Activated naive CD4-positive, alpha-beta T cell treated with anti-CD3 and anti-CD28 coated beads, Interleukin-2, amount 50 U/mL, for 72 hours (primary cell): ENCODE data around the gene PHF13. TPM values are rescaled to one million over a fixed set of nuclear protein-coding genes. Genes with fewer than 3 reads are reported as not detected.
"Not testable (repeated sequence)": the region's sequence is repeated elsewhere in the genome, so short reads cannot be mapped to it uniquely, and the experiment has no call there.

ENCODE experiments used
- ATAC-seq, 2 donors: fragments of 150-1000 bp; cut with Tn5 transposase; 2 replicates each; pipeline ENCODE4 v1.10.0; 2021; ENCODE audit warnings: mild to moderate bottlenecking in 2 of 2, moderate library complexity in 2 of 2
- DNase-seq, 2 donors: peaks; one replicate each; pipeline ENCODE4 v3.0.0; 2021 to 2022; ENCODE audit warnings: low spot score in 2 of 2
- H3K27ac Mint-ChIP-seq, 2 donors: one replicate each; pipeline ENCODE4 v1.8.0; 2022; ENCODE audit warnings: mild to moderate bottlenecking in 2 of 2, mixed read lengths in 2 of 2
- H3K36me3 Mint-ChIP-seq, 2 donors: one replicate each; pipeline ENCODE4 v1.8.0; 2022; ENCODE audit warnings: mixed read lengths in 2 of 2
- H3K9me3 Mint-ChIP-seq, 2 donors: one replicate each; pipeline ENCODE4 v1.8.0; 2022; ENCODE audit warnings: mixed read lengths in 2 of 2
- total RNA-seq, 2 donors: library from RNA; stranded (reverse); gene quantifications; one replicate each; pipeline ENCODE4 v1.2.3, GENCODE V29; 2022

The PHF13 gene
- total RNA-seq, 2 donors from 2014 or later = 15.5 to 33.4 TPM

DNA sequence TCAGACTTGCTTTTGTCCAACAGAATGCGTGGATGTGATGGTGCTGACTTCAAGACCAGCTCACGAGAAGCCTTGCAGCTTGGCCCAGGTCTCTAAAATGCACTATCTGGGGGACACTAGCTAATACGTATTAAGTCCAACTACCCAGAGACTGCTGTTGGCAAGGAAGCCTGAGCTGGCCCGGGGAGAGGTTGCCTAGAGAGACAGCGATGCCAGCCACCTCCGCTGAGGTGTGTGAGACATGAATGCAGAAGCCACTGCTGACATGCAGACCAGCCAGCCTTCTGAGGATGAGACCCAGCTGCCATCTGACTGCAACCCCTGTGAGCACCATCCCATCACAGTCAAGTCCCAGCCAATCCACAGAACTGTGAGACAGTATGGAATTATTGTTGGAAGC is 43.6 kb downstream of the PHF13 start:
- H3K9me3 Mint-ChIP-seq = no peaks in the 10 kb centered on the region
- H3K27ac Mint-ChIP-seq = no peak overlapping the region
- H3K36me3 Mint-ChIP-seq = peaks cover 0 to 5% of the 10 kb centered on the region in 2 donors
- no peak for ATAC-seq
- peak in 1 of 2 donors; percentile 34 for DNase-seq

DNA sequence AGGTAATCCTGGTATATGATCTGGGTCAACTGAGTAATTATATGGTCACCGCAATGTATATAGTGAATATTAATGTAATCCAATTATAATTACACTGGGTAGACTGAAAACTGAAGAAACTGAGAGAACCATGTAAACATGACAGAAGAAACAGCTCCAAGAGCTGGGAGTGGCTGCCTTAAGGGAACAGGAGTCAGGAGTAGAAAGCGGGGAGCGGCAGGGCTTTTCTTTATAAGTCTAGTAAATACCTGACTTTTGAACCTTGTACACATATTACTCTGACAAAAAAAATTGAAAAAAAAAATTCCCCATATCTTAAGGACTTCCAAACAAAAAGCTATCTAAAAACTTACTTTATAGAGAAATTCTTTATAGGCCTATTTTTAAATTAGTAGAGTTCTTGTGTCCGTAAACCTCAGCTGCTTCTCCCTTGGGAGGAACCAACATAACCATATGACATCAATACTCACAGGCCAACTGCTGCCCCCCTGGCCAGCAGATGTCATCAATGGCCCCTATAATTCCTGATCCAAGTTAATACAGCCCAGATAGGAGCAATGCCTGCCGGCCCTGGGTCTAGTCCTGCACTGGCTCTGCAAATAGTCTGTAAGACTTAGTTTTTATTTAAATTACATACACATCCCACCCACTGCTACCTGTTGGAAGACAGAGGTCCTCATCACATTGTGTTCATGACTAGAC is 45.0 kb downstream of the PHF13 start:
- no peak for ATAC-seq
- no peak overlapping the region for H3K27ac Mint-ChIP-seq
- no peaks in the 10 kb centered on the region for H3K36me3 Mint-ChIP-seq
- no peaks in the 10 kb centered on the region for H3K9me3 Mint-ChIP-seq
- DNase-seq = peak in 1 of 2 donors; percentile 3

DNA sequence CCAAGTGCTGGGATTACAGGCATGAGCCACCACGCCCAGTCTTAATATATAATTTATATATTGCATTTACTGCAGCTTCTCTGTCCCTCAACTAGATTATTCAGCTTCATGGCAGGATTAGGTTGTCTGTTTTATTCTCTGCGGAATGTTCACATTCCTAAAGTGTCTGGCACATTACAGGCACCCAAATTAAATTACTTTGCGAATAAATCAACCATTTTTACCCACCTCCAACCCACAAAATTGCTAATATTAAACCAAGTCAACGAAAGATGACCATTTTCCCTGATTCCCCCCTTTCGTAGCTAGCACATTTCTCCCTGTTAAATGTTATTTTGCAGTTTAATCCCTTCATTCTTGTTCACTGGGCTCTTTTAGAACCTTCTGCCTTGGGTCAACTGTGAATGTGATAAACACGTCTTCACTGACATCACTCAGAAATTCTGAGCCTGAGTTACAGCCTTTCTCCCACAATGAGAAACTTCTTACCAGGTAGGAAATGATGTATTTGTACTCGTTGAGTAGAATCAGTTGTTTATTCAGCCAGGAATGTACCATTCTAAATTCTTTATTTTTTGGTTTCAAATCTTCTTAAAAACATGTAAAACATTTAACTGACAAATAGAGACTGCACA is 47.0 kb downstream of the PHF13 start:
- H3K27ac Mint-ChIP-seq = peak overlapping the region in 1 of 2 donors; percentile 12
- no peak for ATAC-seq
- DNase-seq = no peak
- no peaks in the 10 kb centered on the region for H3K36me3 Mint-ChIP-seq
- no peaks in the 10 kb centered on the region for H3K9me3 Mint-ChIP-seq

DNA sequence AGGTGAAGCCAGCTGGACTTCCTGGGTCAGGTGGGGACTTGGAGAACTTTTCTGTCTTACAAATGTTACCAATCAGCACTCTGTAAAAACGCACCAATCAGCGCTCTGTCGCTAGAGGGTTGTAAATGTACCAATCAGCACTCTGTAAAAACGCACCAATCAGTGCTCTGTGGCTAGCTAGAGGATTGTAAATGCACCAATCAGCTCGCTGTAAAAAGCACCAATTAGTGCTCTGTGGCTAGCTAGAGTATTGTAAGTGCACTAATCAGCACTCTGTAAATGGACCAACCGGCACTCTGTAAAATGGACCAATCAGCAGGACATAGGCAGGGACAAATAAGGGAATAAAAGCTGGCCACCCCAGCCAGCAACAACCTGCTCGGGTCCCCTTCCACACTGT is 48.9 kb downstream of the PHF13 start:
- DNase-seq, H3K9me3 Mint-ChIP-seq, H3K36me3 Mint-ChIP-seq, H3K27ac Mint-ChIP-seq, ATAC-seq: not testable (repeated sequence)

DNA sequence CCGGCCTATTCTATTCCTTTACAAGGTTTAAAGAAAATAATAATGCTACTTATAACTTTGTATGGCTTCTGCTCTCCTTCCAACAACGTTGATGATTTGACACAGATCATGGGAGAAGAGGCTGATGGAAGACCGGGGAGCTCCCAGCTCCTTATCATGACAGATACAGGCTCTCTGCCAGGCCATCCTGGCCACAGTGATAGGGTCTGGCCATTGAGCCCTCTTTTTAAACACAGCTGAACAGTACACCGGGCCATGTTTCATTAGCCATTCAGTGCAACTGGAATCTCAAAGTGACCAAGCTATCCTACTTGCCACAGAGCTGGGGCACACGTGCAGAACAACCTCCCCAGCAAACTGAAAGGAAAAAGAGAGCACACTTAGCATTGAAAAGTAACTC is 53.2 kb downstream of the PHF13 start:
- Mint-ChIP-seq H3K36me3 (peaks cover 4 to 5% of the 10 kb centered on the region in 2 donors), H3K9me3 (no peaks in the 10 kb centered on the region), H3K27ac (no peak overlapping the region)
- DNase-seq (no peak), ATAC-seq (no peak)

DNA sequence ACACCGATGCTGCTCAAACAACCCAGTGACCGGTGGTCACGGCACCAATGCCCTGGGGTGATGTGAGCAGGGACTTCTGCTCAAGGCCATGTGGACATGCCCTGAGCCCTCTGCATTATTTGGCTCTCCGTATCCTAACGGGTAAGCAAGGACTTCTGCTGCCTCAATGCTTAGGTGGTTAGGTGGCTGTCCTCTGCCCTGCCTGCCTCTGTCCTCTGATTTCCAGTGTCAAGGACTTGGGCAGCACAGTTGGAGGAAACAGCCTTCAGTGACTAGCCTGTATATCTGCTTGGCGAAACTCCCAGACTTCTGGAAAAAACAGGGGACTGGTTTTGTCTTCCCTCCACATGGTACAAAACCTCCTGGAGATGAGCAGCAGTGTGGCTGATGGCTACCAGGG is 53.6 kb downstream of the PHF13 start:
- DNase-seq (no peak), ATAC-seq (no peak)
- Mint-ChIP-seq H3K36me3 (peaks cover 4 to 5% of the 10 kb centered on the region in 2 donors), H3K9me3 (no peaks in the 10 kb centered on the region), H3K27ac (no peak overlapping the region)

DNA sequence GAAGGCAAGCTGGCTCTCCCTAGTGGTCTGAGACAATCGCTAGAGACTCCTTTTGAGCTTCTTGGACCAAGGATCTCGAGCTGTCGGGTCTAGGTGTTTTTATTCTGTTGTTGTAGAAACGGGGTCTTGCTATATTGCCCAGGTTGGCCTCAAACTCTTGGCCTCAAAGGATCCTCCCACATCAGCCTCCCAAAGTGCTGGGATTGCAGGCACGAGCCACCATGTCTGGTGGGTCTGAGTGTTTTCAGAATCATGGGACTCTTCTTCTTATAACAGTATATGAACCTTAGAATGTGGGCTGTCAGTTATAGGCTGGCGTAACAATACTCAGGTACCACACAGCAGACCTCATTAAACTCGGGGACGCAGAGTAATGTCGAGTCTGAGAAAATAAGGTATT is 55.0 kb downstream of the PHF13 start:
- H3K36me3 Mint-ChIP-seq = peaks cover 4 to 5% of the 10 kb centered on the region in 2 donors
- no peak overlapping the region for H3K27ac Mint-ChIP-seq
- no peak for ATAC-seq
- no peaks in the 10 kb centered on the region for H3K9me3 Mint-ChIP-seq
- DNase-seq = no peak

DNA sequence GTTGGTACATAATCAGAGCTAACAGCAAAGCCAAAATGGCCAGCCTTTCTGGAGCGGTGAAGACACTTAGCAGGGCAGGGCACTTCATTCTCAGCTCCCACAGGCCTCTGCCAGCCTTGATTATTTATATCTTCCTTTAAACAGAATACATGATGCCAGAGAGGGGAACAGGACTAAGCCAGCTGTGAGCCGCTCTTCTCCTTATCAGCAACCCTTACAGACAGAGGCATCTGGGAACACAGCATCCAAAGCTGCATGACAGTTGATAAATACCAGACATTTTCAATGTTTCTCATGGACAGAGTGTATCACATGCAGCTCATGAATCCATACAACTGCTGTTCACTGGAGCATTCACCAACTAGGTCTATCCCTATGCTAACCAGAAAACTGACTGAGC is 59.0 kb downstream of the PHF13 start:
- H3K27ac Mint-ChIP-seq = peak overlapping the region in 1 of 2 donors; percentile 79
- peaks cover 3 to 9% of the 10 kb centered on the region in 2 donors for H3K36me3 Mint-ChIP-seq
- DNase-seq (no peak), ATAC-seq (no peak)
- no peaks in the 10 kb centered on the region for H3K9me3 Mint-ChIP-seq

Other genes with a start within 250 kb of the PHF13 start
- 10 to 100 TPM; 46.0 to 75.8 TPM for gene ACOT7, start 220.0 kb upstream of the PHF13 start, total RNA-seq
- 1 to 10 TPM in 1 of 2 donors, under 1 TPM in 1; 0.35 to 1.1 TPM for gene HES2, start 193.8 kb upstream of the PHF13 start, total RNA-seq
- 1 to 10 TPM in 1 of 2 donors, under 1 TPM in 1; 0.89 to 1.9 TPM for gene ESPN, start 189.0 kb upstream of the PHF13 start, total RNA-seq
- 10 to 100 TPM; 68.0 to 88.5 TPM for gene TNFRSF25, start 147.6 kb upstream of the PHF13 start, total RNA-seq
- gene PLEKHG5, start 122.1 kb upstream of the PHF13 start, total RNA-seq = 1 to 10 TPM; 2.8 to 3.9 TPM
- 10 to 100 TPM; 37.5 to 42.1 TPM for gene NOL9, start 59.2 kb upstream of the PHF13 start, total RNA-seq
- gene TAS1R1, start 58.4 kb upstream of the PHF13 start, total RNA-seq = not detected
- gene ZBTB48, start 33.7 kb upstream of the PHF13 start, total RNA-seq = 10 to 100 TPM; 22.8 to 25.8 TPM
- gene KLHL21, start 10.9 kb upstream of the PHF13 start, total RNA-seq = 10 to 100 TPM; 22.9 to 38.9 TPM
- 10 to 100 TPM; 20.2 to 52.6 TPM for gene THAP3, start 11.1 kb downstream of the PHF13 start, total RNA-seq
- 10 to 100 TPM; 23.4 to 61.3 TPM for gene DNAJC11, start 88.1 kb downstream of the PHF13 start, total RNA-seq
- gene CAMTA1, start 171.7 kb downstream of the PHF13 start, total RNA-seq = 10 to 100 TPM; 50.4 to 76.4 TPM